NCI-H2029 (cell line): Measurements from ENCODE around the gene METTL23.
"Not testable (repeated sequence)": the region's sequence is repeated elsewhere in the genome, so short reads cannot be mapped to it uniquely, and the experiment has no call there.

ENCODE experiments used
- DNase-seq: peaks from one replicate; lab custom pipeline; 2025; lab: John Stamatoyannopoulos, UW

The METTL23 gene

GRCh38 chr17:76695059-76695831, 31.4 kb upstream of the METTL23 start:
- DNase-seq = no peak

GRCh38 chr17:76696763-76697701, 29.6 kb upstream of the METTL23 start:
- no peak for DNase-seq

- no peak for DNase-seq
Observed at GRCh38 chr17:76697702-76698465, 28.8 kb upstream of the METTL23 start.

GRCh38 chr17:76698466-76698977, 28.1 kb upstream of the METTL23 start:
- DNase-seq = not testable (repeated sequence)

DNA sequence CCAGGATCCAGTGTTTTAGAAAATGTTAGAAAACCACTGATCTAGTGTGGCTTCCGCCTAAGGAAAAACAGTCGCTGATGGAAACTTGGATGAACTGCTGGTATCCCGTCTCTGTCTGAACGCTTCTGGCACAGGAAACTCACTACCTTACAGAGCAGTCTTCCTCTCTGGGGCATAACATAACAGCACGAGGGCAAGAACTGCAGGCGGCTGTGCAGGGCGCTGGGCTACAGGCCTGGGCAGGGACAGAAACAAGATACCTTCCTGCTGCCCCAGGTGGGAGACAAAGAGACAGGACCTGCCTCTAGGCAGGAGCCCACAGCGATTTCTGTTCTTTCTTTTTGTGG, 26.4 kb upstream of the METTL23 start:
- no peak for DNase-seq

DNA sequence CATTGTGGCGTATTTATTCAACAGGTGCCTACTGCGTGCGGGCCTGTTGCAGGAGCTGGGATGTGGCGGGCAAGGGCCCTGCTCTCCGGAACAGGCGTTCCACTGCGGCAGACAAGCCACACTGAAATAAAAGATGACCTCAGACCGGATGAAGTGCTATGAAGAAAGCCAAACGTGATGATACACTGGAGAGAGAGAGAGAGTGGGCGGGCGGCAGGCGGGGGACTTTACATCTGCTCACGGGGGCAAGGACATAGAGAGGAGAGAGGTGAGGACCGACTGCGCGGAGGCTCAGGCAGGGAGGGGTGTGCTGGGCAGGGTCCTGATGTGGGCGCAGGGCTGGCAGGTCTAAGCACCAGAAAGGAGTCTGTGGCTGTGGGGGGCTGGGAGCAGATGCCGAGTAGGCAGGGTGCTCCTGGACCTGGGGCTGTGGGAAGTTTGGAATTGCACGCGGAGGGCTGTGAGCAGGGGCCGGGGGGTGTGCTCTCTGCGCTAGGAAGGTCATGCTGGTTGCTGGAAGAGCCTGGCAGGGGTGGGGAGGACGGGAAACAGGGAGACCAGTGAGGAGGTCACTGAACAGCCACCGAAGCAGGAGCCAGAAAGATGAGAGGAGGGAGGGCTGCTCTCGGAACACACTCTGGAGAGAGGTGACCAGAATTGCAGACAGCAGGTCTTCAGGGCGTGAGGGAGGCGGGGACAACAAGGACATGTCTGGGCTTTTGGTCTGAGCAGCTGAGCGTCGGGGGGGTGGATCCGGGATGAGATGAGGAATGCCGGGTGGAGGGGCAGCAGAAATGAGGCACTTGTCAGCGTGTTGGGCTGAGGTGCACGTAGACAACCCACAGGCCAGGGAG, 25.8 kb upstream of the METTL23 start:
- no peak for DNase-seq

DNA sequence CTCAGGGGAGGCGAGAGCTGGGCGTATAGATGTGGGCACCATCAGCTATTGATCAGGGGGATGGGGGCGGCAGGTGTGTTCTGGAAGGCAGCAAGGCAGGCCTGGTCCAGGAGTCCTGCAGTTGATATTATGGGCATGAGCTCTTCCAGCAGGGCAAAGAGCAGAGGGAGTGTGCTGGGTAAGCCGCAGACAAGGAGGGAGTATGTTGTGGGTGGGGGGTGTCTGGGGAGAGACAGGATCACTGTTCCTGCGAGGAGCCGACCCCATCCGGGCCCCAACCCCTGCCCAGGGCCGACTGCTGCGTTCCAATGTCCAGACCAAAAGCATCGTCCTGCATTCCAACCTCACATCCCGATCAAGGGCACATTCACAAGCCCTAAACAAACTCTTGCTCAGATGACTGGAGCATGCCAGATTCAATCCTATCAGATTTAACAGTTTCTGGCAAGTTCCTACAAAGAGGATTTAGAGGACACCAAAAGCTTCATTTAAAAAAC, 25.1 kb upstream of the METTL23 start:
- DNase-seq = no peak

GRCh38 chr17:76702076-76702475, 24.6 kb upstream of the METTL23 start:
- no peak for DNase-seq

- DNase-seq = no peak
Observed at GRCh38 chr17:76702941-76703637, 23.6 kb upstream of the METTL23 start.

GRCh38 chr17:76704805-76705204, 21.8 kb upstream of the METTL23 start:
- no peak for DNase-seq

DNA sequence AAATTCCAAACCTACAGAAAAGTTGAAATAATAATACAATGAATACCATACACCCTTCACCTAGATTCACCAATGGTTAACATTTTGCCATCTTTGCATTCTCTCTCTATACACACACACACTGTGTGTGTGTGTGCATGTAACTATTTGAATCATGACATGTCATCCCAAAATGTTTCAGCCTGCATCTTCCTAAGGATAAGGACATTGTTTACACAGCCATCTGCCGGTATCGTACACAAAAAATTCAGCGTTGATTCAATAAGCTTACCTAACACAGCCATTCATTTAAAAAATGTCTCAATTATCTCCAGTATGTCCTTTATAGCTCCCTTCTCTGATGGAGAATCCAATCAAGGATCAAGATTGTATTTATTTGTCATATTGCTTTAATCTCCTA, 19.8 kb upstream of the METTL23 start:
- DNase-seq = no peak

GRCh38 chr17:76707985-76708807, 18.4 kb upstream of the METTL23 start:
- no peak for DNase-seq

DNA sequence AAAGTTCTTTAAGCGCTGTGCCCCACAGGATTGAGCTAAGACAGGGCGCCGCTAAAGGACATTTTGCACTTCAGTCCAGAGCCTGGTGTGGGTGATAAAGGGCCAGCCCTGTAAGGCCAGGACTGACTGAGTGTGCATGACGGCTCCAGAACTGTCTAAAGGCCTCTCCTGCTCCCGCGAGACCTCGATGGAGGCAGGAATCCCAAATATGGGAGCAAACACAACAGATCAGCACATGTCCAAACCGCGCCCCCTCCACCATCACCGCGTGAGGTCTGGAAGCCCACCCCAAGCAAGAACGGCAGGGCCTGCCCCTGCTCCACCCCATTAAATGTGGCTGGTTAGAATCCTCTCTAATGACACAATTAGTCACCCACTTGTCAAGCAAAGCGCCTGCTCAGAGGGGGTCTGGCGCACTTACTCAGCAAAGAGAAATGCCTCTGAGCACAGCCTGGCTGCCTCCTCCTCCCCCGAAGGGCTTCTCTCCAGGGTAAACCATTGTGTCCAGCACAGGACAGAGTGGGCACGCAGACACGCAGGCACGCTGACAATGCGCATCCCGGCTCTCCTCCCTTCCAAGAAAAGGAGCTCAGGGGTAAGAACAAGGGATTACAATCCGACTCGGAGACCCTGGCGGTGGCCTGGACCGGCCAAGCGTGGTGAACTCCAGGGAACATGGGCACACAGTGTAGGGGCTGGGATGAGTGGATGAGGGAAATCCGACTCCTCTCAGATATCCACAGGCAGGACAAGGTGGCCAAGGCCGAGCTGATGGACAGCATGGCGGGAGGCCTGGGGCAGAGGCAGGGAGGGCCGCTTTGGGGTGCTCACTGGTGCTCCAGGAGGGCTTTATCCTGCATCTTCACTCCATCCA, 17.3 kb upstream of the METTL23 start:
- DNase-seq = no peak

DNA sequence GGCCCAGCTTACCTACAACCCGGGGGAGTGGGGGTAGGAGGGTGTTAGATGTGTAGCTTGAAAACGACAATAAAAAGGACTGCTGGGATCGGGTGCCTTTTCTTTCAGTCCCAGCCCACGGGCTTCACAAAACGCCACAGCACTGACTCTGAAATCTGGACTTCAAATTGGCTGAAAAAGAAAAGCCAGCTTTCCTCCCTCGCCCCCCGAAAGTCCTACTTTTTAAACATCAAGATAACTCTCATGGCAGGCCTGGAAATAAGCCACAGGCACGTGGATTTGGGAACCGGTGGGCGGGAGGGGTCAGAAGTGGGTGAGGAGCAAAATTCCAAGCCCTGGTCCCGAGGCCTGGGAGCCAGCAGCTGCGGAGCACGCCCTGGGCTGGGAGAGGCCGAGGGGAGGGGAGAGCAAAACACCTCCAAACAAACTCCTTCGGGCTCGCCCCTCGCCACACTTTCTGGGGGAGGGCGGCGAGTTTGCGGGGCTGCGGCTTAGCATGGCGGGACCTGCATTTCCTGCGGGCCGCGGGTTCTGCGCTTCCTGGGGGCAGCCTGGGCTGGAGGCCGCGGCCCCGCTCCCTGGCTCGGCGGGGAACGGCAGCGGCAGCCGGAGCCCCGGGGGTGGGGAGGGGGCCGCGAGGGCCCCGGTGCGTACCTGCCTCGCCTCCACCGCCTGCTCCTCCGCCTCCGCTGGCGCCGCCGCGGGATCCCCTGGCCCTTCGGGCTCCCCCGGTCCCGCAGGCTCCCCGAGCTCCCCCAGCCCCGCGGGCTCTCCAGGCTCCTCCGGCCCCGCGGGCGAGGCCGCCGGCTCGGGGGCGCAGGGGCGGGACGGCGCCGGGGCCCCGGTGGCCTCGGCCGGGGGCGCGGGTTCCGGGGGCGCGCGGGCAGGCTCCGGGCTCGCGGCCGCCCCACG, 16.4 kb upstream of the METTL23 start:
- not testable (repeated sequence) for DNase-seq

- DNase-seq = no peak
Observed at GRCh38 chr17:76710863-76711611, 15.6 kb upstream of the METTL23 start, which contains the start of gene MXRA7. TSS of gene MXRA7 (minus strand) at chr17:76710965. CDS start at chr17:76710946, 19 bp downstream.

GRCh38 chr17:76712321-76712720, 14.3 kb upstream of the METTL23 start:
- not testable (repeated sequence) for DNase-seq

DNA sequence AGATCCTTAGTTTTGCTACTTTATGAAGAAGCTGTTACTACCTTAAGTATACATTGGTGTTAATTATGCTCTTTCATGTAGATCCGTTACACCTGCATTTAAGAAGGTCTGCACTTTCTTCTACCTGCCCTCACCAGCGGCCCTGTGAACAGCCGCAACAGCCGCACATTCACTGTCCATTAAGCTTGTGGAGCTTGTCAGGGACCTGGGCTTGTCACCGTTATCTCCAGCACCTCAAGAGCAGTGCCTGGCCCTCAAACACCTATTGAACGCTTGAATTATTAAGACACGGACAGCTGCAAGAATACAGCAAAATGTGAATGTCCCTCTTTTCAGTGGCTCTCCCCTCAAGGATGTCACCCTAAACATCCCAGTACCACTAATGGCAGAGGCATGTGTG, 12.9 kb upstream of the METTL23 start:
- DNase-seq = no peak
